Mucosa of gallbladder (tissue), 1 donor: Measurements from ENCODE around the gene PI4K2B. TPM values are rescaled to one million over a fixed set of nuclear protein-coding genes. Genes with fewer than 3 reads are reported as not detected.
"Not testable (repeated sequence)": the region's sequence is repeated elsewhere in the genome, so short reads cannot be mapped to it uniquely, and the experiment has no call there.

ENCODE experiments used
- DNase-seq: peaks from one replicate; pipeline ENCODE4 v3.0.0-alpha.2; 2020; ENCODE audit warnings: low spot score
- total RNA-seq: library from RNA; stranded (reverse); gene quantifications from one replicate; pipeline ENCODE4 v1.2.1, GENCODE V29; 2021
- donor health status: DM: no; HTN: no; CAD: no.

PI4K2B gene
- total RNA-seq, 1 donor from 2014 or later, result 11.2 TPM

DNA sequence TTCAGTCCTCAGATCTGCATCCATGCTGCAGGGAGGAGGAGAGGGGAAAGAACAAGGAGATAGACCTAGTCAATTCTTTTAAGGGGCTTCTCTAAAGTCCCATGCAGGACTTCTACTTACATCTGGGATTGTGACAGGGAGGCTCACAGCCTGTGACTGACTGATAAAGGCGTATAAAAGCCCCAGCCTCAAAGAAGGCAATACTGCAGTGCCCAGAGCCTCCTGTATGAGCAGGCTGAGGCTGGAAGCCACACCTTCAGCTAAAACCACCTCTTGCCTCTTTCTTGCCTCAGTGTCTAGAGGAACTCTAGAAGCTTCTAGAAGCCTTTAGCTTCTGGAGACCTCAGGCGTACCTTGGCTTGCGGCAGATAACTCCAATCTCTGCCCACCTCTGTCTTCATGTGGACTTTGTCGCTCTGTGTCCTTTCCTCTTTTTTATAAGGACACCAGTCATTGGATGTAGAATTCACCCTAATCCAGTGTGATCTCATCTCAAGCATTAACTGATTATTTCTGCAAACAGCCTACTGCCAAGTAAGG is 72.8 kb downstream of the PI4K2B start:
- DNase-seq, result no peak

DNA sequence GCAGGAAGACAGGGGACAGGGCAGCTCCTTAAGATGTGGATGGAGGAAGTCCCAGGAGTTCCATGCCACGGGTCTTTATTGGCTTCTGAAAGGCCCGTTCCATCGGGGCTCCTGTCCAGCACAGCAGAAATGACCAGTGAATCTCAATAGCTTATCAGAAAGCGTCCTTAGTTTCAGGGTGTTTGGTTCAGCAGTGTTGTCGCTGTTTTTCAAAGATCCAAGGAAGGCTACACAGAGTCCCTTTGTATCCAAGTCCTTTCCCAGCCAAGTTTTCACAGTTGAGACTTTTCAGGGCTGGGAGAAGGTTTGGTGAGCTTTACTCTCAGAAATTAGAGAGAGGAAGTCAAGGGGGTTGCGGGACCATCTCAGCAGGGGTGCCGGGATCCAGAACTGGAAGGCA is 73.8 kb downstream of the PI4K2B start:
- no peak for DNase-seq

DNA sequence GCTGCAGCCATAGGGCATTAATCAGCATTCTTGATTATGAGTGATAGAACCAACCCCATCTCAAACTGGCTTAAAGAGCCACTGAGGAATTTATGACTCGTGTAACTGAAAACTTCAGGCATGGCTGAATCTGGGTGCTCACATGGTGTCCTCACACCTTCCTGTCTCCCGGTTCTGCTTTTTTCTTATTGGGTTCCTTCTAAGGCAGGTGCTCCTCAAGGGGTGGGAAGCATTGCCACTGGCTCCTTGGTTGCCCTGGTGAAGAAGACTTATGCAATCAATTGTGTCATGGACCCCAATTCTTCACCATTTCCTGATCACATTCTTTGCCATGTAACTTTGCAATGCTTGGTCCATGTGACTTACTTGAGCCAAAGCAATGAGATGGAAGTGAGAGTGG is 74.5 kb downstream of the PI4K2B start:
- no peak for DNase-seq

DNA sequence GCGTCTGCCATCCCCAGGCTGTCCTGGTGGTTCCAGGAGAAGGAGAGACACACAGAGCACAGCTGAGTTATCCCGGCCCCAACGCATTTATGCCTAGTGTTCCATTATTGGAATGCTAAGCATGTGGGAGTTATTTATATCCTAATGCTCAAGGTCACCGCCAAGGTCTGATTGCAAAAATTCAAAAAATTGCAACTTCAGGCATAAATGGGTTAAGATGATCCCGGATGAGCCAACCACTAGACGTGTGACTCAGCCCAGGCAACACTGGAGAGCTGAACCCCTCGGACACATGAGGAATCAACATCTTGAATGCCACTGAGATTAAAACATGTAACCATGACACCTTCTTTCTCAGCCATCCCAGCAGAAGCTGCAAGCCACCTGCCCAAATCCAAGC is 74.9 kb downstream of the PI4K2B start:
- no peak for DNase-seq

GRCh38 chr4:25310066-25310802 is 76.4 kb downstream of the PI4K2B start:
- DNase-seq, result no peak

GRCh38 chr4:25310803-25311166 is 77.0 kb downstream of the PI4K2B start:
- DNase-seq, result no peak

DNA sequence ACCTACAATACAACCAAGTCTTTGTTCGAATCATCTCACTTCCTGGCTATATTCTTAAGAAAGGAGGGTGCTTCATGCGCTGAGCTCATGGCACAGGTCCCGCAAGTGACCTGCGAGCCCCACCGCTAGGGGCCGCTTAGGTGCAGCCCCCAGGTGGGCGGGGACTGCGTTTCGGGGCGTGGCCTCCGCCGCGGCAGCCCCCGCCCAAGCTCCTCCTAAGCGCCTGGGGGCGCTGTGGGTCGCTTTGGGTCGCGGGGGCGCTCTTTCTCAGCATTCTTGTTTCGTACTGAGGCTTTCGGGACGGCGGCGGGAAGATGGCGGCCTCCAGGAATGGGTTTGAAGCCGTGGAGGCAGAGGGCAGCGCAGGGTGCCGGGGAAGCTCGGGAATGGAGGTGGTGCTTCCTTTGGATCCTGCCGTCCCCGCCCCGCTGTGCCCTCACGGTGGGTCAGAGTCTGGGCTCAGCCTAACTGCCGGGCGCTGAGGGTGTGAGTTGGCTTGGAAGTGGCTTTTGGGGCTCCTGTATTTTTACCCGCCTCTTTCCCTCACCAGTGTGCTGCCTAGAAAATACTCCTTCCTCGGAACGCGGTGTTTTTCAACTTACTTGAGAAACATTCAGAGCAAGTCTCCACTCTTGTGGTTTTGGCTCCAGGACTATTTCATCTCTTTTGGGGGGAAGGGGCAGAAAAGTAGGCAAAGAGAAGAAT is 78.8 kb downstream of the PI4K2B start, which contains the start of gene ZCCHC4:
TSS of gene ZCCHC4 (plus strand) at position 279 of the 705 bp plus-strand sequence. CDS start at position 315, 36 bp downstream.
- peak; percentile 89 for DNase-seq

DNA sequence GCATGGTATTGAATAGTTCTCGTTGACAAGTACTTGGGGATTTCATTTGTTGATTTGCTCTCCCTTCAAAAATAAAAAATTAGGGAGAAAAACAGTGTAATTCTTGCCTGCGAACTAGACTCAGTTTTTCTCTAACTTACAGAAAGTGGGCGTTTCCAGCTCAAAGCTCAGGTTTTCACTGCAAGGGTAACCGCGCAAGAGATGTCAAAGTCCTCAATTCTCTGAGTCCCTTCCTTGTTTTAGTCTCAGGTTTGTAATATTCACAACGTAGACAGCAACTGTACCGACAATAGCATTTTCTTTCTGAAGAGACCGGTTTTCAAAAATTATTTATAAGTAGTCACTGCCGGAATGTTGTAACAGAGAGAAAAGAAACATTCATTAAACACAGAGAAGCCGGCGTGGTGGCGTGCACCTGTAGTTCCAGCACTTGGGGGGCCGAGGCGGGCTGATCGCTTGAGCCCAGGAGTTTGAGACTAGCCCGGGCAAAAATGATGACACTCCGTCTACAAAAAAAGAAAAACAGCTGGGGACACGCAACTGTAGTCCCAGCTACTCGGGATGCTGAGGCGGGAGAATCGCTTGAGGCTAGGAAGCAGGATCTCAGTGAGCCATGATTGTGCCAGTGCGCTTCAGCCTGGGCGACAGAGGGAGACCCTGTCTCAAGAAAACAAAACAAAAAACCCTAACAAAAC is 79.5 kb downstream of the PI4K2B start:
- no peak for DNase-seq

GRCh38 chr4:25320336-25320735 is 86.5 kb downstream of the PI4K2B start:
- no peak for DNase-seq

- no peak for DNase-seq
Measured at GRCh38 chr4:25320773-25321172, 86.9 kb downstream of the PI4K2B start.

DNA sequence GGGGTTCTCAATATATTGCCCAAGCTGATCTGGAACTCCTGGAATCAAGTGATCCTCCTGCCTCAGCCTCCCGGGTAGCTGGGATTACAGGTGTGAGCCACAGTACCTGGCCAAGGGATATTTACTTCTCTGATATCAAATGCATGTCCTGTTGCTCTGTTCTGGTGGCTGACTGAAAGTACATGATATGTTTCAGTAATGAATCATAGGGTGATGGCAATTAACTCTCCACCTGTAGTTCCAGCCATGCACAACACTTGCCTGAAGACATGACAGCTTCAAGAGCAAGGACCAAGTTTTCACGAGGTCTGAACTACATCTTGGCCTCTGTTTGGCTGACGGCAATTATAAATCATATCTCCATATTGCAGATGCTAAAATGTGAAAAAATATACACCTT is 87.9 kb downstream of the PI4K2B start:
- DNase-seq, result no peak

DNA sequence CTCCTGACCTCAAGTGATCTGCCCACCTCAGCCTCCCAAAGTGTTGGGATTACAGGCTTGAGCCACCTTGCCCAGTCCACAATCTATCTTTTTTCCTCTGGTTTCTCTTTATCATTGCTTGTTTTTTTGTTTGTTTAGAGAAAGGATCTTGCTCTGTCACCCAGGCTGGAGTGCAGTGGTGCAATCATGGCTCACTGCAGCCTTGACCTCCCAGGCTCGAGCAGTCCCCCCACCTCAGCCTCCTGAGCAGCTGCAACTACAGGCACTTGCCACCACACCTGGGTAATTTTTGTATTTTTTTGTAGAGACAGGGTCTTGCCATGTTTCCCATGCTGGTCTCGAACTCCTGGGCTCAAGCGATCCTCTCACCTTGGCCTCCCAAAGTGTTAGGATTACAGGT is 94.6 kb downstream of the PI4K2B start:
- not testable (repeated sequence) for DNase-seq

Other genes starting within 250 kb of the PI4K2B start
- 18.4 TPM for gene LGI2, start 203.1 kb upstream of the PI4K2B start, total RNA-seq
- 17.2 TPM for gene SEPSECS, start 73.6 kb upstream of the PI4K2B start, total RNA-seq
- gene ZCCHC4, start 78.7 kb downstream of the PI4K2B start, total RNA-seq, result 8.3 TPM
- gene ANAPC4, start 143.2 kb downstream of the PI4K2B start, total RNA-seq, result 28.9 TPM